OCI-LY3 (cell line): ENCODE results near the gene ZNF436.

Source experiments
- H2AFZ ChIP-seq: fragments of 200-600, 300-600 bp; shearing (Covaris generic); 2 replicates; pipeline ENCODE4 v1.6.0; 2014; ENCODE audit warnings: antibody characterized with exemption, low read depth, low read length
- H3K27ac ChIP-seq: fragments of 200-600, 300-600 bp; sonication (generic); 2 replicates; pipeline ENCODE4 v1.5.1; 2014; ENCODE audit warnings: mild to moderate bottlenecking, low read length, moderate library complexity, mixed read lengths
- H3K27me3 ChIP-seq: fragments of 200-600, 300-600 bp; sonication (generic); 2 replicates; pipeline ENCODE4 v1.6.1; 2014; ENCODE audit warnings: low read depth, low read length, mixed read lengths
- H3K36me3 ChIP-seq: fragments of 200-600, 300-600 bp; sonication (generic); replicated peaks from 2 replicates; pipeline ENCODE3; 2014; ENCODE audit warnings: low read depth, low read length, mixed read lengths
- H3K4me1 ChIP-seq: fragments of 300-600, 200-600 bp; sonication (generic); 2 replicates; pipeline ENCODE4 v1.6.1; 2014; ENCODE audit warnings: low read length, mixed read lengths
- H3K4me2 ChIP-seq: fragments of 200-600, 300-600 bp; sonication (generic); 2 replicates; pipeline ENCODE4 v1.6.1; 2014; ENCODE audit warnings: low read length, mixed read lengths
- H3K4me3 ChIP-seq: fragments of 300-600, 200-600 bp; sonication (generic); 2 replicates; pipeline ENCODE4 v1.5.1; 2014; ENCODE audit warnings: antibody characterized with exemption, mild to moderate bottlenecking, low read length, moderate library complexity
- H3K79me2 ChIP-seq: fragments of 300-600, 200-600 bp; shearing (Covaris generic); 2 replicates; pipeline ENCODE4 v1.6.1; 2014; ENCODE audit warnings: mild to moderate bottlenecking, low read length, mixed read lengths
- H3K9ac ChIP-seq: fragments of 300-600, 200-600 bp; shearing (Covaris generic); 2 replicates; pipeline ENCODE4 v1.6.0; 2014; ENCODE audit warnings: mild to moderate bottlenecking, low read length, moderate library complexity
- H3K9me3 ChIP-seq: fragments of 200-600, 300-600 bp; shearing (Covaris generic); 2 replicates; pipeline ENCODE4 v1.6.1; 2014; ENCODE audit warnings: low read length, mixed read lengths; ENCODE audit not compliant: insufficient read depth
- H4K20me1 ChIP-seq: fragments of 200-600, 300-600 bp; sonication (generic); 2 replicates; pipeline ENCODE4 v1.6.1; 2016; ENCODE audit warnings: low read length, mixed read lengths; ENCODE audit not compliant: insufficient read depth
- EZH2phosphoT487 ChIP-seq: fragments of 200-600 bp; shearing (Covaris generic); IDR thresholded peaks from 2 replicates; pipeline ENCODE4 v1.6.1; 2018; ENCODE audit warnings: antibody characterized with exemption, mixed run types, low read depth
- TF ChIP-seq, protein P1 (sequence below): fragments of 200-600, 300-600 bp; sonication (generic); IDR thresholded peaks from 2 replicates; pipeline ENCODE4 v1.5.1; 2014; ENCODE audit warnings: antibody characterized with exemption, low read length, low read depth

The ZNF436 gene

GRCh38 chr1:23356471-23357137, 13.0 kb downstream of the ZNF436 start:
- Histone ChIP-seq H3K36me3 (peaks cover 19% of the 10 kb centered on the region), H4K20me1 (no peaks in the 10 kb centered on the region), H3K79me2 (no peaks in the 10 kb centered on the region), H3K9me3 (peaks cover 3% of the 10 kb centered on the region; the same call in 1 of the 2 replicates), H3K9ac (no peak overlapping the region), H3K4me2 (no peak overlapping the region), H3K27ac (no peak overlapping the region), H3K4me3 (no peak overlapping the region), H3K4me1 (no peaks in the 10 kb centered on the region), H3K27me3 (no peaks in the 10 kb centered on the region), H2AFZ (no peak overlapping the region)
- TF ChIP-seq, protein P1, sequence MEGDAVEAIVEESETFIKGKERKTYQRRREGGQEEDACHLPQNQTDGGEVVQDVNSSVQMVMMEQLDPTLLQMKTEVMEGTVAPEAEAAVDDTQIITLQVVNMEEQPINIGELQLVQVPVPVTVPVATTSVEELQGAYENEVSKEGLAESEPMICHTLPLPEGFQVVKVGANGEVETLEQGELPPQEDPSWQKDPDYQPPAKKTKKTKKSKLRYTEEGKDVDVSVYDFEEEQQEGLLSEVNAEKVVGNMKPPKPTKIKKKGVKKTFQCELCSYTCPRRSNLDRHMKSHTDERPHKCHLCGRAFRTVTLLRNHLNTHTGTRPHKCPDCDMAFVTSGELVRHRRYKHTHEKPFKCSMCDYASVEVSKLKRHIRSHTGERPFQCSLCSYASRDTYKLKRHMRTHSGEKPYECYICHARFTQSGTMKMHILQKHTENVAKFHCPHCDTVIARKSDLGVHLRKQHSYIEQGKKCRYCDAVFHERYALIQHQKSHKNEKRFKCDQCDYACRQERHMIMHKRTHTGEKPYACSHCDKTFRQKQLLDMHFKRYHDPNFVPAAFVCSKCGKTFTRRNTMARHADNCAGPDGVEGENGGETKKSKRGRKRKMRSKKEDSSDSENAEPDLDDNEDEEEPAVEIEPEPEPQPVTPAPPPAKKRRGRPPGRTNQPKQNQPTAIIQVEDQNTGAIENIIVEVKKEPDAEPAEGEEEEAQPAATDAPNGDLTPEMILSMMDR, result no peak
- TF ChIP-seq EZH2phosphoT487, result no peak

DNA sequence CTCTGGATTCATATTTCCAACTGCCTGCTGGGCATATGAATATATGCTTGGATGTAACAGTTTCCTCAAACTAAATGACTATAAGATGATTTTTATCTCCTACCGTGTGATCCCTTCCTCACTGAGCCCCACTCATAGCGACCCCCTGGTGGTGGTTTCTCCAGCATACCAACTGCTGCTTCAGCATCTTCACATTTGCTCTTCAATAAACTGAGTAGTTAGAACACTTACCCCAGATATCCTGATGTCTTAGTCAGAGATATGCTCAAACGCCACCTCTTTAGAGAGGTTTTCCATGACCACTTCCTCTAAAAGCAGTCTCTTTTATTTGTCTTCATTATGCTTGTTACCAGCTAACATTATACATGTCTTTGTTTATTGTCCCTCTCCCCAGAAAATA, 15.4 kb downstream of the ZNF436 start:
- Histone ChIP-seq H3K9me3 (no peaks in the 10 kb centered on the region), H3K4me2 (no peak overlapping the region), H3K27ac (no peak overlapping the region), H3K4me3 (no peak overlapping the region), H4K20me1 (no peaks in the 10 kb centered on the region), H3K27me3 (no peaks in the 10 kb centered on the region), H3K36me3 (no peaks in the 10 kb centered on the region), H2AFZ (no peak overlapping the region), H3K79me2 (no peaks in the 10 kb centered on the region), H3K4me1 (no peaks in the 10 kb centered on the region), H3K9ac (no peak overlapping the region)
- TF ChIP-seq, protein P1, result no peak
- no peak for TF ChIP-seq EZH2phosphoT487

GRCh38 chr1:23352096-23352695, 17.4 kb downstream of the ZNF436 start:
- Histone ChIP-seq H3K4me1 (no peaks in the 10 kb centered on the region), H3K4me2 (no peak overlapping the region), H3K9me3 (no peaks in the 10 kb centered on the region), H2AFZ (no peak overlapping the region), H3K27me3 (no peaks in the 10 kb centered on the region), H3K9ac (no peak overlapping the region), H3K79me2 (no peaks in the 10 kb centered on the region), H3K27ac (no peak overlapping the region), H4K20me1 (no peaks in the 10 kb centered on the region), H3K36me3 (no peaks in the 10 kb centered on the region), H3K4me3 (no peak overlapping the region)
- no peak for TF ChIP-seq EZH2phosphoT487

- Histone ChIP-seq H3K4me1 (peaks cover 17% of the 10 kb centered on the region), H3K4me2 (no peak overlapping the region), H3K9me3 (no peaks in the 10 kb centered on the region), H3K36me3 (no peaks in the 10 kb centered on the region), H3K27me3 (no peaks in the 10 kb centered on the region), H4K20me1 (peaks cover 26% of the 10 kb centered on the region), H3K27ac (no peak overlapping the region), H2AFZ (no peak overlapping the region), H3K9ac (no peak overlapping the region), H3K4me3 (no peak overlapping the region), H3K79me2 (peaks cover 32% of the 10 kb centered on the region)
- TF ChIP-seq EZH2phosphoT487, result no peak
- TF ChIP-seq, protein P1, result no peak
Measured at GRCh38 chr1:23345920-23346319, 23.7 kb downstream of the ZNF436 start.
